ENCODE measurements around the gene TRRAP.

The TRRAP gene

DNA sequence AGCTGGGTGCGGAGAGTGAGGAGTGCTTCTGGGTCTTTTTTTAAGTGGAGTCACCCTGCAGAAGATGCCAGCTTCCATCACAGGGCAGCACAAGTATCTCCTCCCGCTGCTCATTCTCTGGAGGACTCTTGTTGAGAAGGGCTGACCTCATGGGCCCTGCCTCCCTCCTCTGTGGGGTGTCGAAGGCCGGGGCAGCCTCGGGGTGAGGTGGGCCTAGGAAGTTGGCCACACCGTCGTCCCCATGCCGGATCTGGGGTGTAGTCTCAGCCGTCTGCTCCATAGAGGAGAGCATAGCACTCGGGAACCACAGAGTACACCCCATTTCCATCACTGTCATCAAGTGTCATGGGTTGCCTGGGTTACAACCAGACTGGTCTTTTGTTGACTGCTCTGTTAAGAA is 85.0 kb downstream of the TRRAP start:
- ChIA-PET CTCF (no interaction called here), POLR2A (no interaction called here)
- Histone ChIP-seq H3K27ac (ENCODE audit: extremely low read depth, low read depth, low read length) (no peak overlapping the region), H3K36me3 (ENCODE audit: control insufficient read depth in 2 of 2, insufficient read depth in 1 of 2, low read length in 2 of 2) (peaks cover 52 to 96% of the 10 kb centered on the region in 2 experiments), H3K4me1 (ENCODE audit: control insufficient read depth, insufficient read depth, low read length) (no peaks in the 10 kb centered on the region), H3K9me3 (ENCODE audit: control insufficient read depth, insufficient read depth, low read depth, low read length) (no peaks in the 10 kb centered on the region), H3K4me3 (ENCODE audit: low read depth, low read length) (no peak overlapping the region)
- TF ChIP-seq SP2 (tag by site-specific recombination; IDR thresholded peaks at IDR 0.05) (no peak), ZNF302 (tag by site-specific recombination; IDR thresholded peaks at IDR 0.05; ENCODE audit: low read depth) (no peak), ZBTB21 (tag by site-specific recombination; IDR thresholded peaks at IDR 0.05) (no peak), GLIS1 (tag by site-specific recombination; IDR thresholded peaks at IDR 0.05) (no peak), ZNF114 (tag by site-specific recombination; IDR thresholded peaks at IDR 0.05) (no peak), ZNF521 (tag by site-specific recombination; IDR thresholded peaks at IDR 0.05) (no peak), ZNF404 (tag by site-specific recombination; IDR thresholded peaks at IDR 0.05) (no peak), ZNF596 (tag by site-specific recombination; IDR thresholded peaks at IDR 0.05) (no peak), ZNF37A (tag by site-specific recombination; IDR thresholded peaks at IDR 0.05) (no peak), ZNF394 (tag by site-specific recombination; IDR thresholded peaks at IDR 0.05; ENCODE audit: borderline replicate concordance) (no peak), ZBTB7A (tag by site-specific recombination; IDR thresholded peaks at IDR 0.05; ENCODE audit: low read depth) (no peak), ZNF843 (tag by site-specific recombination; IDR thresholded peaks at IDR 0.05) (no peak), OVOL3 (tag by site-specific recombination; IDR thresholded peaks at IDR 0.05) (no peak), ZNF16 (tag by site-specific recombination; IDR thresholded peaks at IDR 0.05; ENCODE audit: low read depth) (no peak), YY2 (tag by site-specific recombination; IDR thresholded peaks at IDR 0.05) (no peak), ZNF416 (tag by site-specific recombination; IDR thresholded peaks at IDR 0.05) (no peak), SP7 (tag by site-specific recombination; IDR thresholded peaks at IDR 0.05) (no peak), ZNF274 (IDR thresholded peaks at IDR 0.05; ENCODE audit: low read length) (no peak), ZNF274 (tag by site-specific recombination; IDR thresholded peaks at IDR 0.05; ENCODE audit: borderline replicate concordance) (no peak)
- TF ChIP-seq, protein P1, sequence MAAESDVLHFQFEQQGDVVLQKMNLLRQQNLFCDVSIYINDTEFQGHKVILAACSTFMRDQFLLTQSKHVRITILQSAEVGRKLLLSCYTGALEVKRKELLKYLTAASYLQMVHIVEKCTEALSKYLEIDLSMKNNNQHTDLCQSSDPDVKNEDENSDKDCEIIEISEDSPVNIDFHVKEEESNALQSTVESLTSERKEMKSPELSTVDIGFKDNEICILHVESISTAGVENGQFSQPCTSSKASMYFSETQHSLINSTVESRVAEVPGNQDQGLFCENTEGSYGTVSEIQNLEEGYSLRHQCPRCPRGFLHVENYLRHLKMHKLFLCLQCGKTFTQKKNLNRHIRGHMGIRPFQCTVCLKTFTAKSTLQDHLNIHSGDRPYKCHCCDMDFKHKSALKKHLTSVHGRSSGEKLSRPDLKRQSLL (tag by site-specific recombination; IDR thresholded peaks at IDR 0.05) = no peak

DNA sequence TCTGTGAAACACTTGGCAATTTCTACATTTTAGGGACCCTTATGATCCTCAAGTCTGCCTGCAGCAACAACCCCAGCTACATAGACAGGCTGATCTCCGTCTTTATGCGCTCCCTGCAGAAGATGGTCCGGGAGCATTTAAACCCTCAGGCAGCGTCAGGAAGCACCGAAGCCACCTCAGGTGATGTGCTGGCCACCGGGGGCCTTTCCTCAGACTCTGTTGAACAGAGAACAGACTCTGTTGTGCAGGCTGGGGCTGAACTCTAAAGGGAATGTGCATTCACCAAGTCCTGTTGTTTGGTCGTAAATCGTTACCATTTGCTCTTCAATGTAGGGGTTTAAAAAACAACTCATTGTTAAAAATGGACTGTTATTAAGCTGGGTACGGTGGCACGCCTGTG is 86.3 kb downstream of the TRRAP start:
- Histone ChIP-seq H3K27ac (ENCODE audit: extremely low read depth, low read depth, low read length) (no peak overlapping the region), H3K4me1 (ENCODE audit: control insufficient read depth, insufficient read depth, low read length) (no peaks in the 10 kb centered on the region), H3K4me3 (ENCODE audit: low read depth, low read length) (no peak overlapping the region), H3K9me3 (ENCODE audit: control insufficient read depth, insufficient read depth, low read depth, low read length) (no peaks in the 10 kb centered on the region), H3K36me3 (ENCODE audit: control insufficient read depth in 2 of 2, insufficient read depth in 1 of 2, low read length in 2 of 2) (peaks cover 51 to 96% of the 10 kb centered on the region in 2 experiments)
- CTCF ChIA-PET = interaction anchor here (0.6 kb wide), 1 partner anchor 48 kb away, joined by 3 read pairs; no protein-coding TSS in a partner anchor
- no peak for TF ChIP-seq YY1 (tag by site-specific recombination; IDR thresholded peaks at IDR 0.05)
- TF ChIP-seq ZNF433 (tag by site-specific recombination; IDR thresholded peaks at IDR 0.05; ENCODE audit: low read depth) = no peak
- TF ChIP-seq TRIM28 (IDR thresholded peaks at IDR 0.05; ENCODE audit: borderline replicate concordance, low read length) = no peak
- no peak for TF ChIP-seq ZNF138 (tag by site-specific recombination; IDR thresholded peaks at IDR 0.05; ENCODE audit: borderline replicate concordance)
- TF ChIP-seq ZFP69B (tag by site-specific recombination; IDR thresholded peaks at IDR 0.05) = no peak
- TF ChIP-seq ZNF155 (tag by site-specific recombination; IDR thresholded peaks at IDR 0.05) = no peak
- no peak for TF ChIP-seq GLIS2 (tag by site-specific recombination; IDR thresholded peaks at IDR 0.05)
- no peak for TF ChIP-seq ZNF560 (tag by site-specific recombination; IDR thresholded peaks at IDR 0.05; ENCODE audit: borderline replicate concordance)
- TF ChIP-seq ZEB2 (tag by site-specific recombination; IDR thresholded peaks at IDR 0.05) = no peak
- TF ChIP-seq ZNF514 (tag by site-specific recombination; IDR thresholded peaks at IDR 0.05) = no peak
- no peak for TF ChIP-seq ZNF404 (tag by site-specific recombination; IDR thresholded peaks at IDR 0.05)
- TF ChIP-seq YY2 (tag by site-specific recombination; IDR thresholded peaks at IDR 0.05) = no peak
- TF ChIP-seq ZNF777 (tag by site-specific recombination; IDR thresholded peaks at IDR 0.05; ENCODE audit: borderline replicate concordance) = no peak
- TF ChIP-seq ZNF610 (tag by site-specific recombination; IDR thresholded peaks at IDR 0.05; ENCODE audit: borderline replicate concordance) = no peak
- TF ChIP-seq ZNF19 (tag by site-specific recombination; IDR thresholded peaks at IDR 0.05; ENCODE audit: low read depth) = no peak
- TF ChIP-seq ZIC2 (tag by site-specific recombination; IDR thresholded peaks at IDR 0.05) = no peak
- POLR2A ChIA-PET = no interaction called here

Measured in HEK293 (cell line).